Naive thymus-derived CD4-positive, alpha-beta T cell (primary cell): Measurements from ENCODE around the gene PACRG. TPM values are rescaled to one million over a fixed set of nuclear protein-coding genes. Genes with fewer than 3 reads are reported as not detected.
A peak's percentile ranks its signal among the peaks of the same experiment; 100 is the strongest.

Experiments used
- ATAC-seq: fragments of 150-1000 bp; cut with Tn5 transposase; 2 replicates; pipeline ENCODE4 v1.10.0; 2021; ENCODE audit warnings: mild to moderate bottlenecking, moderate library complexity
- CTCF ChIA-PET: fragments of 350-600 bp; sonication (Branson Sonifier 250); formaldehyde crosslinking; loops from one replicate; lab custom pipeline; 2021; ENCODE audit warnings: antibody characterized with exemption; lab: Charles Lee
- POLR2A ChIA-PET: fragments of 350-600 bp; sonication (Branson Sonifier 250); formaldehyde crosslinking; loops from one replicate; lab custom pipeline; 2021; ENCODE audit warnings: antibody characterized with exemption, inconsistent platforms; lab: Charles Lee
- DNase-seq, 9 donors: peaks; one replicate each; pipeline versions ENCODE4 v3.0.0 to v3.0.0-alpha.2; 2020 to 2022; ENCODE audit warnings: mixed read lengths in 1 of 9
- H3K27ac ChIP-seq: one replicate; pipeline ENCODE4 v1.7.0; 2013; ENCODE audit warnings: mild to moderate bottlenecking, low read depth, low read length, moderate library complexity
- H3K27me3 ChIP-seq, 2 donors: one replicate each; pipeline ENCODE4 v1.7.0; 2013; ENCODE audit warnings: low read length in 2 of 2, mild to moderate bottlenecking in 2 of 2, moderate library complexity in 2 of 2; ENCODE audit not compliant: control insufficient read depth in 2 of 2, insufficient read depth in 2 of 2
- H3K36me3 ChIP-seq, 3 experiments: 1 replicate in 2 of 3; 2 replicates in 1 of 3; pipeline ENCODE4 v1.7.0; 2013; ENCODE audit warnings: low read length in 3 of 3, mild to moderate bottlenecking in 3 of 3, moderate library complexity in 1 of 3; ENCODE audit not compliant: insufficient read depth in 3 of 3, control insufficient read depth in 2 of 3
- H3K4me1 ChIP-seq, 2 donors: one replicate each; pipeline ENCODE4 v1.7.0; 2013; ENCODE audit warnings: low read length in 2 of 2, mild to moderate bottlenecking in 2 of 2, moderate library complexity in 1 of 2; ENCODE audit not compliant: control insufficient read depth in 2 of 2, insufficient read depth in 2 of 2
- H3K4me3 ChIP-seq: 2 replicates; pipeline ENCODE4 v1.7.0; 2013; ENCODE audit warnings: mild to moderate bottlenecking, low read length
- H3K9me3 ChIP-seq, 3 experiments: 1 replicate in 2 of 3; 2 replicates in 1 of 3; pipeline ENCODE4 v1.7.0; 2013; ENCODE audit warnings: low read length in 3 of 3; ENCODE audit not compliant: control insufficient read depth in 2 of 3
- H3K27ac Mint-ChIP-seq, 9 donors: one replicate each; pipeline ENCODE4 v1.8.0; 2020 to 2022; ENCODE audit warnings: mixed read lengths in 9 of 9, mild to moderate bottlenecking in 8 of 9, moderate library complexity in 5 of 9, inconsistent platforms in 2 of 9
- H3K27me3 Mint-ChIP-seq, 5 donors: one replicate each; pipeline ENCODE4 v1.8.0; 2021 to 2022; ENCODE audit warnings: mixed read lengths in 5 of 5, mild to moderate bottlenecking in 1 of 5
- H3K36me3 Mint-ChIP-seq, 5 donors: one replicate each; pipeline ENCODE4 v1.8.0; 2020 to 2022; ENCODE audit warnings: mixed read lengths in 5 of 5, mild to moderate bottlenecking in 3 of 5, inconsistent platforms in 1 of 5
- H3K4me1 Mint-ChIP-seq, 7 donors: one replicate each; pipeline ENCODE4 v1.8.0; 2020 to 2022; ENCODE audit warnings: mixed read lengths in 7 of 7, mild to moderate bottlenecking in 3 of 7, inconsistent platforms in 1 of 7
- H3K4me3 Mint-ChIP-seq, 10 donors: one replicate each; pipeline ENCODE4 v1.8.0; 2020 to 2022; ENCODE audit warnings: mild to moderate bottlenecking in 10 of 10, mixed read lengths in 10 of 10, moderate library complexity in 6 of 10, inconsistent platforms in 2 of 10
- H3K9me3 Mint-ChIP-seq, 11 donors: one replicate each; pipeline ENCODE4 v1.8.0; 2020 to 2022; ENCODE audit warnings: mixed read lengths in 11 of 11, mild to moderate bottlenecking in 4 of 11, inconsistent platforms in 1 of 11, moderate library complexity in 1 of 11
- intact Hi-C, 2 donors: fragments of 100-400 bp; cut with micrococcal nuclease; formaldehyde crosslinking; loops; one replicate each; pipeline ENCODE4 v1.15.1; 2023
- polyA plus RNA-seq, 2 donors: library from polyadenylated mRNA; unstranded; fragments of 300-500 nt; fragmentation: Illumina TruSeq; gene quantifications; one replicate each; pipeline ENCODE4 v1.2.3, GENCODE V29; 2021
- total RNA-seq, 6 experiments: library from RNA in 5 of 6; stranded (reverse) in 5 of 6; gene quantifications; 1 replicate in 5 of 6; 2 replicates in 1 of 6; pipeline ENCODE4 v1.2.3 and lab custom pipeline; 2021 to 2026

PACRG gene
- total and polyA plus RNA-seq, 7 experiments from 2014 or later, result 0.89 to 2.2 (median 1.5) TPM; not detected in 1

DNA sequence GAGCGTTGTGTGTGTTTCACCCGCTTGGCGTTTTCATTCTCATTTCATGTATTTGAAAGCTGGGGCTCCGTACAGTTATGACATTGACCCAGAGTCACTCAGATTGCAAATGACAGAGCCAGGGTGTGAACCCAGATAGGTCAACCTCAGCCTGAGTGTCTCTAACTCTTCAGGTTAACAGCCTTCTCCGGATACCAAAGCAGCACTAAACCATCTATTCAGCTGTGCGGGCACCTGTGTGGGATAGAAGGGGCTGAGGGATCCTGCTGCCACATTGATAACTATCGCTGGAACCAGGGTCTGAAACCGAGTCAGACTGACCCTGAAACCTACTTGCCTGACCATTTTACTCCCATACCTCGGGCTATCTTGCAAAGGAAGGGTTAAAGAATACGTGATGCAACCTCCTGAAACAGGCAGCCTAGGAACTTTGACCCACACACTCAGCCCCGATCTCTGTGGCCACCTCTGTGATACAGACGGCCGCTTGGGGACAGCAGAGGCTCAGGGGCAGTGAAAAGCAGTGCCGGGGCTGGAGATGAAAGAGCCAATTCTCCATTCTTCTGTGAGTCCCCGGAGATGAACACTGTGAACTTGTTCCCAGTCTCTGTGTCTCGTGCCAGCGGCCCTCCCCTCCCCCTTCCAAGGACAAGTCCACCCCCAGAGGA, 453.2 kb downstream of the PACRG start:
- H3K36me3 Mint-ChIP-seq, result no peaks in the 10 kb centered on the region
- Histone ChIP-seq H3K27ac (no peak overlapping the region), H3K27me3 (no peaks in the 10 kb centered on the region), H3K9me3 (no peaks in the 10 kb centered on the region), H3K4me3 (no peak overlapping the region), H3K36me3 (no peaks in the 10 kb centered on the region), H3K4me1 (no peaks in the 10 kb centered on the region)
- ChIA-PET POLR2A (no interaction called here), CTCF (no interaction called here)
- no peak overlapping the region for H3K27ac Mint-ChIP-seq
- H3K9me3 Mint-ChIP-seq, result no peaks in the 10 kb centered on the region
- DNase-seq (peak in 1 of 9 donors; percentile 4), ATAC-seq (peak; percentile 34)
- peaks cover 0 to 27% (median 12%) of the 10 kb centered on the region in 5 donors for H3K27me3 Mint-ChIP-seq
- intact Hi-C loops, result no loop called here
- H3K4me3 Mint-ChIP-seq, result no peak overlapping the region
- no peaks in the 10 kb centered on the region for H3K4me1 Mint-ChIP-seq

DNA sequence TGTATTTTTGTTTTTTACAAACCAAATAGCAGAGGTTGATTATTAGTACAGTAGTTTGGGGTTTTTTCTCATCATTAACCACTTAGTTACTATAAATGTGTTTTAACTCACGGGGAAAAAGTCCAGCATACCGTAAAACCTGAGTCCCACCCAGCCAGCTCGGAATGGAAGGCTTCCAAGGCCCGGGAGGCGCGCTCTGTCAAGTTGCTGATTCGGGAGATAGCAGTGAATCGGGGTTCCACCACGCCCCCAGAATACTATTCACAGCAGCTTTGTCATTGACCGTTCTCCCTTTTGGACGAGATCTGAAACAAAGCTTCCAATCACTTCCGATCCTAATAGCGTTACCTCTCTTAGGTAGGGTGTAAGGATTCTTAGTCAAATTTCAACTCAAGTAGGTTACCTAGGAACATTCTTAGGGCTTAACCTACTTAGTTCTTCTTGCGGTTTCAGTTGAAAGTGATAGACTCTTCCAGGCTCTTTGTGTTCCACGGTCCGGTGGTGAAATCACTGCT, 453.9 kb downstream of the PACRG start:
- CTCF ChIA-PET, result no interaction called here
- Histone ChIP-seq H3K9me3 (no peaks in the 10 kb centered on the region), H3K4me3 (no peak overlapping the region), H3K4me1 (no peaks in the 10 kb centered on the region), H3K36me3 (no peaks in the 10 kb centered on the region), H3K27me3 (no peaks in the 10 kb centered on the region), H3K27ac (no peak overlapping the region)
- no peak overlapping the region for H3K4me3 Mint-ChIP-seq
- POLR2A ChIA-PET, result no interaction called here
- no peaks in the 10 kb centered on the region for H3K4me1 Mint-ChIP-seq
- no peaks in the 10 kb centered on the region for H3K36me3 Mint-ChIP-seq
- DNase-seq (no peak), ATAC-seq (no peak)
- no peaks in the 10 kb centered on the region for H3K9me3 Mint-ChIP-seq
- peaks cover 0 to 19% (median 8%) of the 10 kb centered on the region in 5 donors for H3K27me3 Mint-ChIP-seq
- intact Hi-C loops, result no loop called here
- no peak overlapping the region for H3K27ac Mint-ChIP-seq

DNA sequence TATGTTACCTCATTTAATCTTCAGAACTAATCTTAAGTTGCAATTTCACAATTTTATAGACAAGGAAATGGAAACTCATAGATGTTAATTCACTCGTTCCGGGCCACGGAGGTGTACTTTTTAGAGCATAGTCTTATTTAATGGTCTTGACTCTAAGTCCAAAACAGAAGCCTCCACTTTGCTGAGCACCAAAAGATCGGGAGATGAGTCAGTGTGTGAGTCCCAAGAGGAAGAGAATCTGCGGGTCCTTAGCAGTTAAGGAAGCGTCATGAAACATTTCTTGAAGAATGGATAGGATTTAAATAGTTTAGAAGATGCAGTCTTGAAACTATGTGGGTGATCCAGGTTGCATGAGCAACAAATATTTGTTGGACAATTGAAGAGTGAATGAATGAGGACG, 454.9 kb downstream of the PACRG start:
- CTCF ChIA-PET, result no interaction called here
- H3K36me3 ChIP-seq, result no peaks in the 10 kb centered on the region

DNA sequence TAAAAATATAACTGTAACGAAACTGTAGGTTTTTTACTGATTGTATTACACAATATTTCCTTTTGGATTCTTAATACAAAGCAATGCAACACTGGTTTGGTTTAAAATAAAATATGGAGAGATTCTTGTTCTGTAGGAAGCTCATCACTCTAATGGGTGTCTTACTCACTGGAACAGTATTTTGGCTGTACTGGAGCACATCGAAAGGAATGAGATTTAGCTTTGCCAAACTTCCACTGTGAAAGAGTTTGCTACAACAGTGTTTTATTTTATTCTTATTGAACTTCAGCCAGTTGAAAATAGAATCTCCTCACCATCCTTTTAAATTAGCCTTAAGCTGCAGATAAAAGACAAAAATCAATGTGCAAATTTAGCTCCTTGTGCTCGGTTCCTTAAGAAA, 456.0 kb downstream of the PACRG start:
- H3K9me3 Mint-ChIP-seq, result peaks cover 0 to 1% (median 0%) of the 10 kb centered on the region in 11 donors
- no peaks in the 10 kb centered on the region for H3K27me3 ChIP-seq
- POLR2A ChIA-PET, result no interaction called here
- intact Hi-C loops, result no loop called here
- CTCF ChIA-PET, result no interaction called here
- no peak for ATAC-seq
- no peak overlapping the region for H3K27ac Mint-ChIP-seq
- no peak overlapping the region for H3K4me3 Mint-ChIP-seq
- no peaks in the 10 kb centered on the region for H3K36me3 Mint-ChIP-seq
- no peaks in the 10 kb centered on the region for H3K9me3 ChIP-seq
- H3K27ac ChIP-seq, result no peak overlapping the region
- no peaks in the 10 kb centered on the region for H3K4me1 Mint-ChIP-seq
- no peaks in the 10 kb centered on the region for H3K4me1 ChIP-seq
- H3K4me3 ChIP-seq, result no peak overlapping the region
- peaks cover 0 to 15% (median 8%) of the 10 kb centered on the region in 5 donors for H3K27me3 Mint-ChIP-seq
- DNase-seq, result no peak
- no peaks in the 10 kb centered on the region for H3K36me3 ChIP-seq

More for the DNA sequence above, 454.9 kb downstream of the PACRG start:
- no peak overlapping the region for H3K27ac Mint-ChIP-seq
- H3K4me1 ChIP-seq, result no peaks in the 10 kb centered on the region
- no peaks in the 10 kb centered on the region for H3K4me1 Mint-ChIP-seq
- no peaks in the 10 kb centered on the region for H3K9me3 ChIP-seq
- peaks cover 0 to 14% (median 8%) of the 10 kb centered on the region in 5 donors for H3K27me3 Mint-ChIP-seq
- no peaks in the 10 kb centered on the region for H3K36me3 Mint-ChIP-seq
- H3K27me3 ChIP-seq, result no peaks in the 10 kb centered on the region
- intact Hi-C loops, result no loop called here
- H3K27ac ChIP-seq, result no peak overlapping the region
- H3K9me3 Mint-ChIP-seq, result peaks cover 0 to under 1% (median 0%) of the 10 kb centered on the region in 11 donors
- POLR2A ChIA-PET, result no interaction called here
- H3K4me3 Mint-ChIP-seq, result no peak overlapping the region
- no peak overlapping the region for H3K4me3 ChIP-seq
- ATAC-seq (no peak), DNase-seq (no peak)

DNA sequence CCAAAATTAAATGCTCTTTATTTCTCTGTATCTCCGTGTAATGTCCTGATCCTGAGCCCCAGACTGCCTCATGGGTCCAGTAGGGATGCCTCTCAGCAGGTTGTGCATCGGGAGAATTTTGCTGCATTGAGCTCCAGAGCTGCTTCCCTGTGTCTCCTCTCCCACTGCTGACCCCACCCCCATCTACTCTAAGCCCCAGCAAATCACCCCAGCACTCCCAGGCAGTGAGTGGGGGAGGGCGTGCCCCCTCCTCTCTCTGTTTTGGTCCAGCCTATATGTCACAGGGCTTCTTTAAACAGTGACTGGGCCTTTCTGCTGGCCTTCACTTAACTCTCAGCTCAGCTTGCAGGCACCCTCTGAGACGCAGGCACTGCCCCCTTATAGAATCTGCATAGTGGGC, 458.0 kb downstream of the PACRG start:
- ATAC-seq (no peak), DNase-seq (no peak)
- ChIA-PET POLR2A (interaction anchor here (0.6 kb wide), 1 partner anchor 216 kb away, joined by 4 read pairs; no protein-coding TSS in a partner anchor), CTCF (no interaction called here)
- H3K4me1 Mint-ChIP-seq, result no peaks in the 10 kb centered on the region
- no peak overlapping the region for H3K27ac ChIP-seq
- H3K9me3 ChIP-seq, result no peaks in the 10 kb centered on the region
- H3K4me3 Mint-ChIP-seq, result no peak overlapping the region
- no peaks in the 10 kb centered on the region for H3K36me3 Mint-ChIP-seq
- no peak overlapping the region for H3K4me3 ChIP-seq
- H3K9me3 Mint-ChIP-seq, result peaks cover 0 to 1% (median 0%) of the 10 kb centered on the region in 11 donors
- no peaks in the 10 kb centered on the region for H3K27me3 ChIP-seq
- H3K36me3 ChIP-seq, result no peaks in the 10 kb centered on the region
- intact Hi-C loops, result no loop called here
- peaks cover 0 to 15% (median 8%) of the 10 kb centered on the region in 5 donors for H3K27me3 Mint-ChIP-seq
- H3K4me1 ChIP-seq, result no peaks in the 10 kb centered on the region
- H3K27ac Mint-ChIP-seq, result no peak overlapping the region

GRCh38 chr6:163186527-163186926, 458.8 kb downstream of the PACRG start:
- H3K36me3 ChIP-seq, result no peaks in the 10 kb centered on the region
- CTCF ChIA-PET, result no interaction called here
- H3K4me3 ChIP-seq, result no peak overlapping the region
- POLR2A ChIA-PET, result no interaction called here
- no peak for DNase-seq
- intact Hi-C loops, result no loop called here
- H3K27ac Mint-ChIP-seq, result peak overlapping the region in 1 of 9 donors; percentile 62
- no peak overlapping the region for H3K27ac ChIP-seq
- peak; percentile 8 for ATAC-seq
- H3K9me3 Mint-ChIP-seq, result peaks cover 0 to 1% (median 0%) of the 10 kb centered on the region in 11 donors
- no peaks in the 10 kb centered on the region for H3K4me1 Mint-ChIP-seq
- no peak overlapping the region for H3K4me3 Mint-ChIP-seq
- H3K27me3 Mint-ChIP-seq, result peaks cover 0 to 20% (median 8%) of the 10 kb centered on the region in 5 donors
- H3K36me3 Mint-ChIP-seq, result no peaks in the 10 kb centered on the region
- H3K4me1 ChIP-seq, result no peaks in the 10 kb centered on the region
- no peaks in the 10 kb centered on the region for H3K9me3 ChIP-seq
- H3K27me3 ChIP-seq, result no peaks in the 10 kb centered on the region

- Mint-ChIP-seq H3K4me1 (no peaks in the 10 kb centered on the region), H3K36me3 (no peaks in the 10 kb centered on the region), H3K4me3 (no peak overlapping the region), H3K9me3 (peaks cover 0 to 1% (median 0%) of the 10 kb centered on the region in 11 donors), H3K27ac (no peak overlapping the region), H3K27me3 (peaks cover 0 to 18% (median 8%) of the 10 kb centered on the region in 5 donors)
- Histone ChIP-seq H3K9me3 (no peaks in the 10 kb centered on the region), H3K27ac (no peak overlapping the region), H3K4me1 (no peaks in the 10 kb centered on the region), H3K27me3 (no peaks in the 10 kb centered on the region), H3K4me3 (no peak overlapping the region), H3K36me3 (no peaks in the 10 kb centered on the region)
- ATAC-seq (no peak), DNase-seq (no peak)
- POLR2A ChIA-PET, result no interaction called here
- CTCF ChIA-PET, result no interaction called here
- intact Hi-C loops, result no loop called here
These were observed 459.4 kb downstream of the PACRG start for GRCh38 chr6:163187201-163187600.
